CD4-positive, alpha-beta T cell treated with Interleukin-15 for 1 hour (primary cell): Measurements from ENCODE around the gene ITPKB.
"Not testable (repeated sequence)": the region's sequence is repeated elsewhere in the genome, so short reads cannot be mapped to it uniquely, and the experiment has no call there.

Experiments
- DNase-seq: peaks from one replicate; pipeline ENCODE4 v3.0.0-alpha.2; 2020

The ITPKB gene

GRCh38 chr1:226598955-226599354 lies 140.1 kb downstream of the ITPKB start:
- DNase-seq = not testable (repeated sequence)

GRCh38 chr1:226598455-226598849 lies 140.6 kb downstream of the ITPKB start:
- no peak for DNase-seq

- DNase-seq = peak; percentile 11
These were observed 141.2 kb downstream of the ITPKB start for GRCh38 chr1:226597616-226598454.

GRCh38 chr1:226596531-226597165 lies 142.4 kb downstream of the ITPKB start:
- peak; percentile 16 for DNase-seq

- DNase-seq = no peak
These were observed 145.5 kb downstream of the ITPKB start for GRCh38 chr1:226593541-226593940.

GRCh38 chr1:226590614-226591013 lies 148.5 kb downstream of the ITPKB start:
- no peak for DNase-seq

GRCh38 chr1:226589008-226589733 lies 149.9 kb downstream of the ITPKB start:
- DNase-seq = peak; percentile 4

- DNase-seq = no peak
These were observed 150.6 kb downstream of the ITPKB start for GRCh38 chr1:226588484-226588883.

GRCh38 chr1:226586650-226587422 lies 152.2 kb downstream of the ITPKB start:
- DNase-seq = no peak

GRCh38 chr1:226586116-226586515 lies 153.0 kb downstream of the ITPKB start:
- no peak for DNase-seq

GRCh38 chr1:226584164-226584563 lies 154.9 kb downstream of the ITPKB start:
- DNase-seq = no peak

- no peak for DNase-seq
These were observed 156.1 kb downstream of the ITPKB start for GRCh38 chr1:226582966-226583365.
